Measurements from ENCODE around the gene STK32B. TPM values are rescaled to one million over a fixed set of nuclear protein-coding genes. Genes with fewer than 3 reads are reported as not detected.
A peak's percentile ranks its signal among the peaks of the same experiment; 100 is the strongest.

STK32B gene
- total and polyA plus RNA-seq, 2 experiments from 2014 or later: 0.71 to 2.3 TPM

DNA sequence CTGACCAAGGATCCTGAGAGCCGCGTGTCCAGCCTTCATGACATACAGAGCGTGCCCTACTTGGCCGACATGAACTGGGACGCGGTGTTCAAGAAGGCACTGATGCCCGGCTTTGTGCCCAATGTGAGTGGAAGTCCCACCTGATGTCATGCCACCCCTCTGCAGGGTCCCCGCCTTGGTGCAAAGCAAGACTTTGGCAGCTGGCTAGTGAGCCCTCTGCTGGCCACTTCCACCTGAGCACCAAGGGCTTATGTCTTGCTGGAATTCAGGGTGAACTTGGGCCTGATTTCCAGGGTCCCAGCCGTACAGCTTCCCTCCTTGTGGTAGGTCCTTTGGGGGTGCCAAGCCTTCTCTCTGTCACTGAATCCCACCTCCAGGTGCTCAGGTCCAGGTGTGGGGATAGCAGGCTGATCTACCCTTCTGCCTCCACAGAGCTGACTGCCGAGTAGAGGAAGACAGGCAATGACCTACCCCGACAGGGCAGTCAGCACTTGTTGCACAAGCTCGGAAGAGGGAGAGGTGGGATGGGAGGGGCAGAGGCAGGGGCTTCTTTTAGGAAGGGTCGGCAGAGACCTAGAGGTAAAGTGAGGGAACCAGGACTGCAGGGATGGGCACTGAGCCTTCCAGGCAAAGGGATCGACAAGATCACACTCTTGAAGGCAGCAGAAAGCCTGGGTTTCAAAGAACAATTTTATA is 409.0 kb downstream of the STK32B start:
- H3F3A ChIP-seq (replicated peaks; ENCODE audit: low read depth): no peaks in the 10 kb centered on the region
- Mint-ChIP-seq H3K36me3 (ENCODE audit: low read depth) (no peaks in the 10 kb centered on the region), H3K27ac (peak overlapping the region; percentile 65; the same call in 1 of the 2 replicates), H3K27me3 (ENCODE audit: insufficient read depth, low read depth, poor library complexity) (peaks cover 13% of the 10 kb centered on the region), H3K9me3 (no peaks in the 10 kb centered on the region), H3K4me1 (peaks cover 12% of the 10 kb centered on the region; the same call in 2 of the 3 replicates), H3K4me3 (no peak overlapping the region)
- H3K79me2 ChIP-seq (replicated peaks; ENCODE audit: insufficient read depth): no peaks in the 10 kb centered on the region
- H3K36me3 ChIP-seq (ENCODE audit: insufficient read depth): no peaks in the 10 kb centered on the region
- H2AFZ ChIP-seq: no peak overlapping the region
- peak; percentile 71 for DNase-seq (ENCODE audit: low spot score)
- H4K20me1 ChIP-seq (replicated peaks; ENCODE audit: insufficient read depth): no peaks in the 10 kb centered on the region
- H3K4me3 ChIP-seq: no peak overlapping the region
- H3K4me2 ChIP-seq: no peak overlapping the region
- no peak for TF ChIP-seq CREB1 (CRISPR knock-in tag; IDR thresholded peaks at IDR 0.05; ENCODE audit: low read depth)
- TF ChIP-seq, protein P1, sequence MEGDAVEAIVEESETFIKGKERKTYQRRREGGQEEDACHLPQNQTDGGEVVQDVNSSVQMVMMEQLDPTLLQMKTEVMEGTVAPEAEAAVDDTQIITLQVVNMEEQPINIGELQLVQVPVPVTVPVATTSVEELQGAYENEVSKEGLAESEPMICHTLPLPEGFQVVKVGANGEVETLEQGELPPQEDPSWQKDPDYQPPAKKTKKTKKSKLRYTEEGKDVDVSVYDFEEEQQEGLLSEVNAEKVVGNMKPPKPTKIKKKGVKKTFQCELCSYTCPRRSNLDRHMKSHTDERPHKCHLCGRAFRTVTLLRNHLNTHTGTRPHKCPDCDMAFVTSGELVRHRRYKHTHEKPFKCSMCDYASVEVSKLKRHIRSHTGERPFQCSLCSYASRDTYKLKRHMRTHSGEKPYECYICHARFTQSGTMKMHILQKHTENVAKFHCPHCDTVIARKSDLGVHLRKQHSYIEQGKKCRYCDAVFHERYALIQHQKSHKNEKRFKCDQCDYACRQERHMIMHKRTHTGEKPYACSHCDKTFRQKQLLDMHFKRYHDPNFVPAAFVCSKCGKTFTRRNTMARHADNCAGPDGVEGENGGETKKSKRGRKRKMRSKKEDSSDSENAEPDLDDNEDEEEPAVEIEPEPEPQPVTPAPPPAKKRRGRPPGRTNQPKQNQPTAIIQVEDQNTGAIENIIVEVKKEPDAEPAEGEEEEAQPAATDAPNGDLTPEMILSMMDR (conservative IDR thresholded peaks at IDR 0.05; ENCODE audit: low read depth in 2 of 2): peak; percentile 68 to 86
- no peaks in the 10 kb centered on the region for H3K4me1 ChIP-seq (ENCODE audit: insufficient read depth)
- no peaks in the 10 kb centered on the region for H3K27me3 ChIP-seq (ENCODE audit: insufficient read depth)
- no peaks in the 10 kb centered on the region for H3K9me2 ChIP-seq (ENCODE audit: insufficient read depth)
- H3K27ac ChIP-seq (ENCODE audit: low read depth): no peak overlapping the region
- peak; percentile 90 for ATAC-seq

DNA sequence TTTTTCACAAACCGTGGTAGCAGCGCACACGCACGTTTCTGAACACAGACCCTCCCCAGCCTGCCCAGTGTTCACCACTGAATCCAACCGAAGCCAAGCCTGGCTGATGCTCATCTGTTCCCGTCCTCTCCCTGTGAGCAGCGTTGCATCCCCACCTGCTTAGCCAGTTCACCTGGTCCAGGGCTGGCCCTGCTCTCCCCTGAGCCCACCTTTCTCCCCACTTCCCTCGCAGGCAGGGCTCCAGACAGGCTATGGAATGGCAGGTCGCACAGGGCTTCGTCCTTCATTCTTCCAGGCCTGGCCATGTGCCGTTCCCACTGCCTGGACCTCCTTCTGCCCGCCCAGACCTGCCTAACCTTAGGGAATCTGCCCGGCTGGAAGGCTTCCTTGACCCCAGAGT is 410.2 kb downstream of the STK32B start:
- Histone ChIP-seq H3F3A (replicated peaks; ENCODE audit: low read depth) (no peaks in the 10 kb centered on the region), H3K4me2 (no peak overlapping the region), H3K4me1 (ENCODE audit: insufficient read depth) (no peaks in the 10 kb centered on the region), H3K79me2 (replicated peaks; ENCODE audit: insufficient read depth) (no peaks in the 10 kb centered on the region), H2AFZ (no peak overlapping the region), H3K4me3 (no peak overlapping the region), H3K27ac (ENCODE audit: low read depth) (no peak overlapping the region), H3K9me2 (ENCODE audit: insufficient read depth) (no peaks in the 10 kb centered on the region), H3K27me3 (ENCODE audit: insufficient read depth) (no peaks in the 10 kb centered on the region), H3K36me3 (ENCODE audit: insufficient read depth) (no peaks in the 10 kb centered on the region), H4K20me1 (replicated peaks; ENCODE audit: insufficient read depth) (no peaks in the 10 kb centered on the region)
- Mint-ChIP-seq H3K27me3 (ENCODE audit: insufficient read depth, low read depth, poor library complexity) (peaks cover 8% of the 10 kb centered on the region), H3K9me3 (no peaks in the 10 kb centered on the region), H3K4me1 (peaks cover 12% of the 10 kb centered on the region; the same call in 2 of the 3 replicates), H3K27ac (no peak overlapping the region), H3K36me3 (ENCODE audit: low read depth) (no peaks in the 10 kb centered on the region), H3K4me3 (no peak overlapping the region)
- ATAC-seq (no peak), DNase-seq (ENCODE audit: low spot score) (no peak)
- TF ChIP-seq EZH2phosphoT487 (IDR thresholded peaks at IDR 0.05; ENCODE audit: unreplicated experiment) (no peak), POLR2AphosphoS5 (IDR thresholded peaks at IDR 0.05; ENCODE audit: low read depth) (no peak), NANOG (IDR thresholded peaks at IDR 0.05; ENCODE audit: borderline replicate concordance) (no peak), EZH2 (IDR thresholded peaks at IDR 0.05; ENCODE audit: low read depth, unreplicated experiment) (no peak), ZNF114 (CRISPR knock-in tag; IDR thresholded peaks at IDR 0.05) (no peak), JUNB (IDR thresholded peaks at IDR 0.05; ENCODE audit: unreplicated experiment) (no peak)
- TF ChIP-seq, protein P2, sequence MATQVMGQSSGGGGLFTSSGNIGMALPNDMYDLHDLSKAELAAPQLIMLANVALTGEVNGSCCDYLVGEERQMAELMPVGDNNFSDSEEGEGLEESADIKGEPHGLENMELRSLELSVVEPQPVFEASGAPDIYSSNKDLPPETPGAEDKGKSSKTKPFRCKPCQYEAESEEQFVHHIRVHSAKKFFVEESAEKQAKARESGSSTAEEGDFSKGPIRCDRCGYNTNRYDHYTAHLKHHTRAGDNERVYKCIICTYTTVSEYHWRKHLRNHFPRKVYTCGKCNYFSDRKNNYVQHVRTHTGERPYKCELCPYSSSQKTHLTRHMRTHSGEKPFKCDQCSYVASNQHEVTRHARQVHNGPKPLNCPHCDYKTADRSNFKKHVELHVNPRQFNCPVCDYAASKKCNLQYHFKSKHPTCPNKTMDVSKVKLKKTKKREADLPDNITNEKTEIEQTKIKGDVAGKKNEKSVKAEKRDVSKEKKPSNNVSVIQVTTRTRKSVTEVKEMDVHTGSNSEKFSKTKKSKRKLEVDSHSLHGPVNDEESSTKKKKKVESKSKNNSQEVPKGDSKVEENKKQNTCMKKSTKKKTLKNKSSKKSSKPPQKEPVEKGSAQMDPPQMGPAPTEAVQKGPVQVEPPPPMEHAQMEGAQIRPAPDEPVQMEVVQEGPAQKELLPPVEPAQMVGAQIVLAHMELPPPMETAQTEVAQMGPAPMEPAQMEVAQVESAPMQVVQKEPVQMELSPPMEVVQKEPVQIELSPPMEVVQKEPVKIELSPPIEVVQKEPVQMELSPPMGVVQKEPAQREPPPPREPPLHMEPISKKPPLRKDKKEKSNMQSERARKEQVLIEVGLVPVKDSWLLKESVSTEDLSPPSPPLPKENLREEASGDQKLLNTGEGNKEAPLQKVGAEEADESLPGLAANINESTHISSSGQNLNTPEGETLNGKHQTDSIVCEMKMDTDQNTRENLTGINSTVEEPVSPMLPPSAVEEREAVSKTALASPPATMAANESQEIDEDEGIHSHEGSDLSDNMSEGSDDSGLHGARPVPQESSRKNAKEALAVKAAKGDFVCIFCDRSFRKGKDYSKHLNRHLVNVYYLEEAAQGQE (IDR thresholded peaks at IDR 0.05; ENCODE audit: unreplicated experiment): no peak
- TF ChIP-seq, protein P3, sequence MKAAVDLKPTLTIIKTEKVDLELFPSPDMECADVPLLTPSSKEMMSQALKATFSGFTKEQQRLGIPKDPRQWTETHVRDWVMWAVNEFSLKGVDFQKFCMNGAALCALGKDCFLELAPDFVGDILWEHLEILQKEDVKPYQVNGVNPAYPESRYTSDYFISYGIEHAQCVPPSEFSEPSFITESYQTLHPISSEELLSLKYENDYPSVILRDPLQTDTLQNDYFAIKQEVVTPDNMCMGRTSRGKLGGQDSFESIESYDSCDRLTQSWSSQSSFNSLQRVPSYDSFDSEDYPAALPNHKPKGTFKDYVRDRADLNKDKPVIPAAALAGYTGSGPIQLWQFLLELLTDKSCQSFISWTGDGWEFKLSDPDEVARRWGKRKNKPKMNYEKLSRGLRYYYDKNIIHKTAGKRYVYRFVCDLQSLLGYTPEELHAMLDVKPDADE (IDR thresholded peaks at IDR 0.05): no peak
